ENCODE measurements around the gene ZNF467. TPM values are rescaled to one million over a fixed set of nuclear protein-coding genes. Genes with fewer than 3 reads are reported as not detected.

ZNF467 gene
- total and polyA plus RNA-seq, 3 donors from 2014 or later = 2.4 to 3.3 (median 2.9) TPM

DNA sequence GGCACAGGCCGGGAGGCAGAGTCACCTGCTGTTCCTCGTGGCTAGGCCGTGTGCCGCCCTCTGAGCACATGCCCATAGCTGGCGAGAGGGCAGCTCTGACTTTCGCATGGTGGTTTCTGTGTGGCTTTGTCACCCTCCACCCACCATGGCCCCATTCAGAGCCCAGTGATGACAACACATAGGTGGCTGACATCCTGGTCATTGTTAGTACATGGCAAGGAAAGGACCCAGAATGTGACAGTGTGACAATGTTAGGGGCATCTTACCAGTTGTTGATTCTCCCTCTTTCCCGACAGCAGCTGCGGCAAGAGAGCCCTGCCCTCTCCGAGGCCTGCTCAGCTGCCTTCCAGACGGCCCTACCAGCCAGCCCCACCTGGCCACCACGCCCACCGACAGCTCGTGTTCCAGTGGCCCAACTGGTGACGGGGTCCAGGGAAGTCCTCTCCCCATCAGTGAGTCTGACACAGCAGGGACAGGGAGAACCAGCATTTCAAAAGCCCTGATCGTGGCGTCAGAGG, 52.2 kb downstream of the ZNF467 start:
- TF ChIP-seq POLR2A (IDR thresholded peaks at IDR 0.05) (no peak), CTCF (IDR thresholded peaks at IDR 0.05) (no peak)
- no peak overlapping the region for H3K27ac ChIP-seq
- H3K36me3 ChIP-seq (ENCODE audit: low read depth, missing control alignments) = peaks cover 3% of the 10 kb centered on the region

DNA sequence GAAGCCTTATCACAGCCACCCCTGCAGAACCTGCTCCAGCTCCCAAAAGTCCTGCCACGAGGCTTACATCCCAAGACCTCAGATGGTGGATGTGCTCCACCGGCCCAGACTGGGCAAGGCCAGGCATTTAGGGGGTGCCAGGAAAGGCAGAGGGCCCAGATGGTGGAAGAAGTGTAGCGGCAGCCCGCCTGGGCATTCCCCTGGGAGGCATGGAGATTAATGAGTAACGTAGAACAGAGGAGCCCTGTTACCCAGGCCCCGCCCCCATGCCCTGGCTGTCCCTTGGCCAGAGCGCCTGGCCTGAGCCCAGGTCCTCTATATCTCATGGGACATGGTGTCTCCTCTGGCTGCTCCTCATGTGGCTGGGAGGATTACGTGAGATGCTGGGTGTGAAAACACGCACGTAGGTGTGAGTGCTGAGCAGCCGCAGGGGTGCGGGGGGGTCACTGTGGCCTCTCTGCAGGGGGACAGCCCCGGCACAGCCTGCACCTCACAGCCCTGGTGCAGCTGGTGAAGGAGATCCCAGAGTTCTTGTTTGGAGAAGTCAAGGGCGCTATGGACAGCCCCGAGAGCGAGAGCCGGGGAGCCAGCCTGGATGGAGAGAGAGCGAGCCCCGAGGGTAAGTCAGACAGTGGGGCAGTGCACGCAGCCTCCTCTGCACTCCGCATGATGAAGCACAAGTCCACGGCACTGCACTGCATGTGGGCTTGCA, 52.9 kb downstream of the ZNF467 start:
- Histone ChIP-seq H3K27ac (no peak overlapping the region), H3K27me3 (no peaks in the 10 kb centered on the region)

More for the DNA sequence above, 52.2 kb downstream of the ZNF467 start:
- peaks cover 19% of the 10 kb centered on the region for H3K4me1 ChIP-seq
- no peak for DNase-seq
- no peaks in the 10 kb centered on the region for H3K27me3 ChIP-seq
- H3K9me3 ChIP-seq = no peaks in the 10 kb centered on the region
- WGBS, 2 donors = 93 to 98% methylated on average over 6 to 16 of the region's 16 CpGs
- intact Hi-C loops (cut with DNase I; ENCODE audit: low total_unique reads) = no loop called here
- H3K4me3 ChIP-seq = no peak overlapping the region

DNA sequence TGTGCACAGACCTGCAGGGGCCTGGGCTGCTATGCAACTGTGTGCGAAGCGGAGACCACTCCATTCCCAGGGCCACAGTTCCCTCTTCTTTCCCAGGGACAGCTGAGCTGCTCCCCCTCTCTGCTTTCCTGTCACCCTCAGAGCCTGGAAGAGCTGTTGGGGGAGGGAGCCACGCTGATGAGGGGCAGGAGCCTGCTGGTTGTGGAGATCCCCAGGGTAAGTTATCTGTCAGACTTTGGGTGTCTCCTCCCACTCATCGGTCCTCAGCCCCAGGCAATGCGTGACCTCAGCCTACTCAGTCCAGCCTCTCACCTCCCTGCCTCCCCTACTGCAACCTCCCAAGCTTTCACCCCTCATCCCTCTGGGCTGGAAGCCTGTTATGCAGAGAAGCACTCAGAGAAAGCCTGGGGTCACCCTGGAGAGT, 53.5 kb downstream of the ZNF467 start:
- Histone ChIP-seq H3K4me1 (peaks cover 29% of the 10 kb centered on the region), H3K9me3 (no peaks in the 10 kb centered on the region), H3K27ac (no peak overlapping the region), H3K4me3 (no peak overlapping the region), H3K27me3 (no peaks in the 10 kb centered on the region), H3K36me3 (ENCODE audit: low read depth, missing control alignments) (peaks cover 3% of the 10 kb centered on the region)
- DNase-seq = peak; percentile 51
- WGBS, 2 donors = 64 to 80% methylated on average over 4 to 5 of the region's 5 CpGs
- TF ChIP-seq CTCF (IDR thresholded peaks at IDR 0.05) = no peak
- TF ChIP-seq POLR2A (IDR thresholded peaks at IDR 0.05) = no peak
- intact Hi-C loops (cut with DNase I; ENCODE audit: low total_unique reads) = no loop called here

More for the DNA sequence above, 52.9 kb downstream of the ZNF467 start:
- 45 to 59% methylated on average over 5 to 21 of the region's 22 CpGs for WGBS, 2 donors
- no peak for TF ChIP-seq POLR2A (IDR thresholded peaks at IDR 0.05)
- TF ChIP-seq CTCF (IDR thresholded peaks at IDR 0.05) = no peak
- peaks cover 25% of the 10 kb centered on the region for H3K4me1 ChIP-seq
- no peaks in the 10 kb centered on the region for H3K9me3 ChIP-seq
- intact Hi-C loops (cut with DNase I; ENCODE audit: low total_unique reads) = no loop called here
- DNase-seq = peak; percentile 94
- H3K36me3 ChIP-seq (ENCODE audit: low read depth, missing control alignments) = peaks cover 3% of the 10 kb centered on the region
- H3K4me3 ChIP-seq = no peak overlapping the region

GRCh38 chr7:149719050-149719899, 54.1 kb downstream of the ZNF467 start:
- Histone ChIP-seq H3K9me3 (no peaks in the 10 kb centered on the region), H3K36me3 (ENCODE audit: low read depth, missing control alignments) (peaks cover 3% of the 10 kb centered on the region), H3K27ac (no peak overlapping the region), H3K27me3 (no peaks in the 10 kb centered on the region), H3K4me1 (peaks cover 29% of the 10 kb centered on the region), H3K4me3 (no peak overlapping the region)
- TF ChIP-seq POLR2A (IDR thresholded peaks at IDR 0.05) (no peak), CTCF (IDR thresholded peaks at IDR 0.05) (no peak)
- peak; percentile 14 for DNase-seq
- intact Hi-C loops (cut with DNase I; ENCODE audit: low total_unique reads) = no loop called here
- 85 to 89% methylated on average over 22 to 29 of the region's 29 CpGs for WGBS, 2 donors

All from testis (tissue), 3 donors.